HepG2 (cell line): ENCODE results near the gene ULK4. TPM values are rescaled to one million over a fixed set of nuclear protein-coding genes. Genes with fewer than 3 reads are reported as not detected.

Experiments used
- ATF7 ChIP-seq, 2 experiments: fragments of 450-650 bp in 1 of 2; sonication (generic) in 1 of 2; formaldehyde crosslinking in 1 of 2; IDR thresholded peaks; 2 replicates each; pipeline versions ENCODE4 v1.4.0 to v1.6.1; 2016 to 2020; ENCODE audit warnings: antibody characterized with exemption in 1 of 2, mild to moderate bottlenecking in 1 of 2, missing genetic modification reagents in 1 of 2
- DBP ChIP-seq: sonication (generic); formaldehyde crosslinking; IDR thresholded peaks from 2 replicates; pipeline ENCODE4 v1.4.0; 2020; ENCODE audit warnings: missing genetic modification reagents; ENCODE audit errors: not compliant biosample characterization
- EEA1 ChIP-seq: sonication (generic); formaldehyde crosslinking; IDR thresholded peaks from 2 replicates; pipeline ENCODE4 v1.5.1; 2020; ENCODE audit warnings: mild to moderate bottlenecking, missing genetic modification reagents, borderline replicate concordance
- HIC2 ChIP-seq: sonication (generic); formaldehyde crosslinking; IDR thresholded peaks from 2 replicates; pipeline ENCODE4 v1.9.0; 2022; ENCODE audit warnings: low read depth, missing genetic modification reagents
- HNRNPH1 ChIP-seq: fragments of 200-400 bp; formaldehyde crosslinking; optimal IDR thresholded peaks from 2 replicates; pipeline ENCODE3; 2017; ENCODE audit warnings: mild to moderate bottlenecking, low read depth, low read length
- SRSF4 ChIP-seq: fragments of 200-400 bp; formaldehyde crosslinking; IDR thresholded peaks from one replicate; pipeline ENCODE4 v1.6.1; 2018; ENCODE audit warnings: mild to moderate bottlenecking, low read depth, low read length, moderate library complexity; ENCODE audit not compliant: poor library complexity, severe bottlenecking
- ZBTB21 ChIP-seq: sonication (generic); formaldehyde crosslinking; IDR thresholded peaks from 2 replicates; pipeline ENCODE4 v1.4.0; 2020; ENCODE audit warnings: missing genetic modification reagents
- ZBTB37 ChIP-seq: sonication (generic); formaldehyde crosslinking; IDR thresholded peaks from 2 replicates; pipeline ENCODE4 v1.4.0; 2020; ENCODE audit warnings: mild to moderate bottlenecking, missing genetic modification reagents
- ZNF629 ChIP-seq: sonication (generic); formaldehyde crosslinking; conservative IDR thresholded peaks from 2 replicates; pipeline ENCODE4 v1.5.0; 2020; ENCODE audit warnings: missing genetic modification reagents
- ZNF687 ChIP-seq: sonication (generic); formaldehyde crosslinking; IDR thresholded peaks from 2 replicates; pipeline ENCODE4 v1.5.1; 2020; ENCODE audit warnings: mild to moderate bottlenecking, missing genetic modification reagents, moderate library complexity
- ZSCAN25 ChIP-seq: sonication (generic); formaldehyde crosslinking; IDR thresholded peaks from 2 replicates; pipeline ENCODE4 v1.8.0; 2022; ENCODE audit warnings: mild to moderate bottlenecking, missing genetic modification reagents
- polyA plus RNA-seq, 8 experiments: library from polyadenylated mRNA; depleted of rRNA in 3 of 8; stranded (reverse) in 7 of 8; unstranded in 1 of 8; fragments of >200 nt; fragmentation: Illumina TruSeq in 4 of 8; extraction: Trizol in 4 of 8; gene quantifications; 2 replicates each; pipeline versions ENCODE4 v1.2.1 to v1.2.3, GENCODE V29; 2011 to 2016; ENCODE audit warnings: low read depth in 4 of 8, missing spikeins in 1 of 8, mixed read lengths in 1 of 8; ENCODE audit not compliant: insufficient read depth in 1 of 8
- total RNA-seq, 5 experiments: library from RNA; depleted of rRNA; stranded (reverse); fragments of >200 nt; fragmentation: Illumina TruSeq; extraction: Trizol; gene quantifications; 2 replicates each; pipeline ENCODE4 v1.2.3, GENCODE V29; 2016; ENCODE audit warnings: low read depth in 1 of 5
- TF ChIP-seq, protein P1 (sequence below): sonication (generic); formaldehyde crosslinking; IDR thresholded peaks from 2 replicates; pipeline ENCODE4 v1.4.0; 2020; ENCODE audit warnings: missing genetic modification reagents

The ULK4 gene
- total and polyA plus RNA-seq, 2 of the 13 experiments (the other 11 are each of a cell fraction or from before 2014, with no cell fraction given), result 6.7 to 11.8 TPM

- TF ChIP-seq ZNF687 (CRISPR knock-in tag) (no peak), EEA1 (CRISPR knock-in tag) (no peak), ZBTB37 (CRISPR knock-in tag) (no peak), HIC2 (CRISPR knock-in tag) (0 out of 2 replicates have a peak, but pooled peaks have one; percentile 39), ZSCAN25 (CRISPR knock-in tag) (no peak), DBP (no peak), SRSF4 (no peak), ZBTB21 (CRISPR knock-in tag) (no peak), ZNF629 (CRISPR knock-in tag) (peak; percentile 11; the same call in 1 of the 2 replicates), ATF7 (IDR thresholded peaks at IDR 0.05) (no peak), ATF7 (CRISPR knock-in tag; IDR thresholded peaks at IDR 0.05) (no peak), HNRNPH1 (no peak)
- TF ChIP-seq, protein P1, sequence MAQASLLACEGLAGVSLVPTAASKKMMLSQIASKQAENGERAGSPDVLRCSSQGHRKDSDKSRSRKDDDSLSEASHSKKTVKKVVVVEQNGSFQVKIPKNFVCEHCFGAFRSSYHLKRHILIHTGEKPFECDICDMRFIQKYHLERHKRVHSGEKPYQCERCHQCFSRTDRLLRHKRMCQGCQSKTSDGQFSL (CRISPR knock-in tag), result no peak
Measured at GRCh38 chr3:41274944-41275668, 686.8 kb downstream of the ULK4 start (continued).
